EH (cell line): ENCODE measurements around the gene SFMBT2.
"Not testable (repeated sequence)": the region's sequence is repeated elsewhere in the genome, so short reads cannot be mapped to it uniquely, and the experiment has no call there.

Experiments used
- DNase-seq: peaks from one replicate; pipeline ENCODE4 v3.0.0-alpha.2; 2015; ENCODE audit warnings: low read depth

SFMBT2 gene

GRCh38 chr10:7401156-7401555 lies 9.7 kb downstream of the SFMBT2 start:
- DNase-seq: no peak

- DNase-seq: no peak
These were observed 10.6 kb downstream of the SFMBT2 start for GRCh38 chr10:7400068-7400715.

GRCh38 chr10:7399533-7399932 lies 11.3 kb downstream of the SFMBT2 start:
- DNase-seq: no peak

GRCh38 chr10:7397049-7398035 lies 13.5 kb downstream of the SFMBT2 start:
- DNase-seq: no peak

- DNase-seq: not testable (repeated sequence)
These were observed 18.5 kb downstream of the SFMBT2 start for GRCh38 chr10:7392301-7392700.

GRCh38 chr10:7391748-7392147 lies 19.1 kb downstream of the SFMBT2 start:
- no peak for DNase-seq

GRCh38 chr10:7390689-7391110 lies 20.1 kb downstream of the SFMBT2 start:
- not testable (repeated sequence) for DNase-seq

- DNase-seq: no peak
These were observed 21.0 kb downstream of the SFMBT2 start for GRCh38 chr10:7389844-7390243.

- no peak for DNase-seq
These were observed 21.5 kb downstream of the SFMBT2 start for GRCh38 chr10:7389346-7389745.

GRCh38 chr10:7388602-7389001 lies 22.2 kb downstream of the SFMBT2 start:
- DNase-seq: no peak

- not testable (repeated sequence) for DNase-seq
These were observed 22.7 kb downstream of the SFMBT2 start for GRCh38 chr10:7388149-7388548.

- DNase-seq: no peak
These were observed 25.7 kb downstream of the SFMBT2 start for GRCh38 chr10:7385114-7385513.

GRCh38 chr10:7383442-7383841 lies 27.4 kb downstream of the SFMBT2 start:
- DNase-seq: no peak

GRCh38 chr10:7380704-7381241 lies 30.1 kb downstream of the SFMBT2 start:
- no peak for DNase-seq

GRCh38 chr10:7378602-7379403 lies 32.0 kb downstream of the SFMBT2 start:
- no peak for DNase-seq

- no peak for DNase-seq
These were observed 33.1 kb downstream of the SFMBT2 start for GRCh38 chr10:7377614-7378248.

GRCh38 chr10:7374795-7375194 lies 36.0 kb downstream of the SFMBT2 start:
- DNase-seq: no peak

GRCh38 chr10:7373039-7373438 lies 37.8 kb downstream of the SFMBT2 start:
- DNase-seq: no peak

- no peak for DNase-seq
These were observed 38.3 kb downstream of the SFMBT2 start for GRCh38 chr10:7372504-7372903.

- no peak for DNase-seq
These were observed 40.3 kb downstream of the SFMBT2 start for GRCh38 chr10:7370511-7370910.

- DNase-seq: no peak
These were observed 45.6 kb downstream of the SFMBT2 start for GRCh38 chr10:7365027-7365745.
